GM15510 (cell line): Measurements from ENCODE around the gene RPS15.
A peak's percentile ranks its signal among the peaks of the same experiment; 100 is the strongest.

ENCODE experiments used
- POLR2A ChIP-seq: IDR thresholded peaks from 3 replicates; pipeline ENCODE4 v1.6.1; 2011; ENCODE audit warnings: borderline replicate concordance; ENCODE audit not compliant: insufficient read length; ENCODE audit errors: extremely low read depth

Gene RPS15

GRCh38 chr19:1486720-1487575 is 48.8 kb downstream of the RPS15 start:
- TF ChIP-seq POLR2A = no peak

DNA sequence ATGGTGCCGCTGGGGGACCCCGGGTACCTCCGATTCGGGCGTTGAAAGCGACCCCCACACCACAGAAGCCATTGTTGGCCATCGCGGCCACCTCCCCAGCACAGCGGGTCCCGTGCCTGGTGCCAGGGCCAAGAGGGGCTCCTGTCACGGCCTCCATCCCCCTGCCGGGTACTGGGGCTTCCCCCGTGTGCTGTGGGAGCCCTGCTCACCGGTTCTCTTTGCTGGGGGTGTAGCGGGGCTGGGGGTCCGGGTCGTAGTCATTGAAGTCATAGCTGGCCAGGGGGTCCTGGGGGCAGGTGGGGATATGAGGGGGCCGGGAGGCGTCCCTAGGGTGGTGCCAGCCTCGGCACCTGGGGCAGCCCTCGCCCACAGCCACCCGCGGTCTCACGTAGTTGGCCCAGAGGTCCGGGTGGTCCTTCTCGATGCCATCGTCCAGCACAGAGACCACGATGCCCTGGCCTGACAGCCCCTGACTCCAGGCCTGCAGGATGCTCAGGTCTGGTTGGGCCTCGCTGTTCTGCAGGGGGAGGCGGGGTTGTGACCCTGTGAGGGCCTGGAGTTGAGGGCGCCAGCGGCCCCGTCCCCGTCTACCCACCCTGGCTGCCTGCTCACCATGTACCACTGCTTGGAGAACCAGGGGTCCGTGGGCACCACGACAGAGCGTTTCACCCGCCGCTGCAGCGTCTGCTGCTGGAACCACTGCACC is 49.5 kb downstream of the RPS15 start:
- TF ChIP-seq POLR2A = no peak

DNA sequence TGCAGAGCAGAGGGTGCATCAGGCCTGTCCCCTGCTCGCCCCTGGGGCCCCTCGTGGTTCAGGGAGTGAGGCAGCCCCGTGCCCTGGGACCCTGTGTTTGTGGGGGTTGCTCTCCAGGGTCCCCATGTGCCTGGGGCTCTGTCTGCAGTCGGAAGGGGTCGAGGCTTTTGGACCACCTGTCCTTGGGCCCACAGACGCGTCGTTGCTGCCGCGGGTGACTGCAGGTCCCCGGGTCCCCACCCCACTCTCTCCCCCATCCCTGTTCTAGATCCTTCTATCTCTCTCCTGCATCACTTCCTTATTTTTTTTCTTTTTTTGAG is 50.0 kb downstream of the RPS15 start:
- TF ChIP-seq POLR2A = no peak

DNA sequence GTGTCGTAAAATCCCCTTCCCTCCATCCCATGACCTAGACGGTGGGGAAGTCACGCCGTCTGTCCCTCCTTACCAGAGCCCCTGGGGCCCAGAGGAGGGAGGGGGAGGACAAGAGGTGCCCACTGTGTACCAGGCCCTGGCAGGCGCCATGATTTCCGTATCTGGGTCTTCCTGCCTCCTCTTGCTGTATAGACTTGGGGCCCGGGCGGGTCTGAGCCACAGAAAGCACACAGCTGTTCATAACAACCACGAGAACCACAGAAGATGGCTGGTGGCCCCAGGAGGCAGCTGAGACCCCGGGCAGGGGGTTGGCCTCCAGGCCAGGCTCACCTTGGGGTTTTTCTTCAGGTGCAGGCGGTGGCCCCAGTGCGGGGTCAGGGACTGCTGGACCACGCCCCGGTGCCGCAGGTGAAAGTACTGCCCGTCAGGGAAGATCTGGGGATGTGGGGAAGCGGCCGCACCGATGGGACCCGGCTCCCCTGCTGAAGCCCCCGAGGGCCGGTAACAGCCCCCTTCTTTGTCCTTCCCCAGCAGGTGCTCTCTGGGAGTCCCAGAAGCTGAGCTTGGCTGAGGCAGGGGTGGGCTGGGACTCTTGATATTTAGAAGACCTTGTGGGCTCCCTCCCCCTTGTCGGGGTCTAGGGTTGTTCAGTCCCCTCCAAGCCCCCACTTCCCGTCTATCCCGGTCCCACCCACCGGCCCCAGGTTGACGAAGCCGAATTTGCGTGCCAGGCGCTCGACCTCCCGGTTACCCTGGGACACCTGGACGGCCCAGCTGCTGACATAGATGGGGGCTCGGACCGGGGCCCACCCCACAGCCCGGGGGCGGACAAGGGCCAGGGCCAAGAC is 51.5 kb downstream of the RPS15 start:
- TF ChIP-seq POLR2A = peak; percentile 35
